Stimulated activated CD4-positive, alpha-beta T cell treated with anti-CD3 and anti-CD28 coated beads, Interleukin-12 subunit alpha, Interleukin-12 subunit beta, amount 100 ng/mL, for 4 hours (primary cell): Measurements from ENCODE around the gene TUBA3D.
"Not testable (repeated sequence)": the region's sequence is repeated elsewhere in the genome, so short reads cannot be mapped to it uniquely, and the experiment has no call there.

Experiments used
- DNase-seq: peaks from one replicate; pipeline ENCODE4 v3.0.0-alpha.2; 2020

TUBA3D gene

DNA sequence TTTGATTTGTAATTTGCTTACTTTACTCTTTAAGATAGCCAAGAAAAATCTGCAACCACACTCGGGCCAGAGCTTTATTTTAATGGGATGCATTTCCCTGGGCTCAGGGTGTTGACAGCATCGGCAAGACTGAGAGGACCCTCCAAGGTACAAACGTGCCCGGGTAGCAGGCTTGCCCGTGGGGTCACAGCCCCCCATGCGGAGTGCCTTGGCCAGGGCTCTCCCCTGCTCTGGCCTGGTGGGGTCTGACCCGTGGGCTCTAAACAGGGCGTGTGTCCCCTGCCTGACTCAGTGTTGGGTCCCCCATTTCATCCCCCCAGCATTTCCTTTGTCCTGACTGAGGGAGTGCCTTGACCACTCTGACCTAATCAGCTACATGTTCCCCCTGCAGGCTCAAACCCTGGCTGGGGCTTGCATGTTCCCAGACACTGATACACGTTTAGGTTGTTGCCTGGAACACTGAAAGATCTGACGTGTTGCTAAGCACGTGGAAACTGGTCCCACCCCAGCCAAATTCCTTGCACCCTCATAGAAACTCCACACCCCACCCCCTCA lies 9.1 kb downstream of the TUBA3D start:
- DNase-seq = not testable (repeated sequence)

DNA sequence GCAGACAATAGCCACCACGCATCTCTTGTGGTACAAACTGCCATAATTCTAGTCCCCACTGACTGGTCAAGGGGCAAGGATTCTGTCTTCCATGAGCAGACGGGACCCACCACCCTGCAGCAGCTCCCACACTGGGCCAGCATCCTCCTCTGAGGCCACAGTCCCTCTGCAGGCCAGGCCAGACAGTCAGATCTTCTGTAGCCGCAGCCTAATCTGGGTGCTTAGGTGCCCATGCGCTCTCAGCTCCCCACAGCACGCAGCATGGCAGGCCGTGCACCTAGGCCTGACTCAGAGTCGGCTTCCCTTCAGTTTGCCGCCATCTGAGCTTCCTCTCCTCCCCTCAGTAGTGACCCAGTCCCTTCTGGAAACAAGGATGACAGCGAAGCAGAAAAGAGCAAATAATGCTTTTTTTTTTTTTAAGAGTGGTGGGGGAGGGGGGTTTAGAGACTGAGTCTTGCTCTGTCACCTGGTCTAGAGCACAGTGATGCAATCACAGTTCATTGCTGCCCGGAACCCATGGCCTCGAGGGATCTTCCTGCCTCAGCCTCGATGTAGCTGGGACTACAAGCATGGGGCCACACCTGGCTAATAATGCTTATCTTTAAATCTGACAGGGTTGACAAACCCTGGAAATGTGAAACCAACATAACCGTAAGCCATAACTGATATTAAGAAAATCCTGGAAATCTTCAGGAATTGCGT lies 10.4 kb downstream of the TUBA3D start:
- not testable (repeated sequence) for DNase-seq

DNA sequence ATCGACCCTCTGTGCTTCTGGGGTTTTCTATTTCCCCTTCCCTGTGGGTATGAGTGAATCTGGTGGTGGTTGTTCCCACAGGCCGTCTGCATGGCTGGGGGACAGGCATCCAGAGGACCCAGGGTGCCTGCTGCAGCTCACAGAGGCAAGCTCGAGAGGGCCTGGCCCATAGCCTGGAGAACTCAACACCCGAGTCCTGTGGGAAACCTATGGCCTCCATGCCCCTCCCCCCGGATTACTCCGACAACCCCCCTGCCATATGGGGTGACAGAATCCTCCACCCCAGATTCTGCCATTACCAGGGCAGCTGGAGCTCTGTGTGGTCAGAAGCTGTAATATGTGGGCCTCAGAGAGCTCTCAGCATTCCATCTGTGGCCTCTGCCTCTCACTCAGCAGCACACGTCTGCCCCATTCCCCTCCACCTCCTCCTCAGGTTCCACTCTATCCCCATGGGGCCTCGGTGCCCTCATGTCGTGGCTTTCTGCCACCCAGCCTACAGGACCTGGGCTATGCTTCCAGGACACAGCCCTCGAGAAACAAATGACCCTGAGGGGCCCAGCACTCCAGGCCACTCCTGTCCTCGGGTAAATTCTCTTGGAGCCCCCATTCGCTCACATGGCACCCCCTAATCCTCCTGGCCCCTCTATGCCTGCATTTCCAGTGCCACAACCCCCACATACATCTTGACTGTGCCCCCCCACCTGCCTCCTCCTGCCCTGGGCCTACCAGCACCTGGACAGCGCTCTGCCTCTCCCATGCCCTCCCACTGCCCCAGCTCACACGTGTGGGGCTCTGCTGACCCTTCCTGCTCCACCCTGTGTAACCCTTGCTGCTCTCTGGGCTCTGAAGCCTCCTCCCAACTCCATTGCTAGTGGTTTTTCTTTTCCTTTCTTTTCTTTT lies 12.6 kb downstream of the TUBA3D start:
- no peak for DNase-seq

DNA sequence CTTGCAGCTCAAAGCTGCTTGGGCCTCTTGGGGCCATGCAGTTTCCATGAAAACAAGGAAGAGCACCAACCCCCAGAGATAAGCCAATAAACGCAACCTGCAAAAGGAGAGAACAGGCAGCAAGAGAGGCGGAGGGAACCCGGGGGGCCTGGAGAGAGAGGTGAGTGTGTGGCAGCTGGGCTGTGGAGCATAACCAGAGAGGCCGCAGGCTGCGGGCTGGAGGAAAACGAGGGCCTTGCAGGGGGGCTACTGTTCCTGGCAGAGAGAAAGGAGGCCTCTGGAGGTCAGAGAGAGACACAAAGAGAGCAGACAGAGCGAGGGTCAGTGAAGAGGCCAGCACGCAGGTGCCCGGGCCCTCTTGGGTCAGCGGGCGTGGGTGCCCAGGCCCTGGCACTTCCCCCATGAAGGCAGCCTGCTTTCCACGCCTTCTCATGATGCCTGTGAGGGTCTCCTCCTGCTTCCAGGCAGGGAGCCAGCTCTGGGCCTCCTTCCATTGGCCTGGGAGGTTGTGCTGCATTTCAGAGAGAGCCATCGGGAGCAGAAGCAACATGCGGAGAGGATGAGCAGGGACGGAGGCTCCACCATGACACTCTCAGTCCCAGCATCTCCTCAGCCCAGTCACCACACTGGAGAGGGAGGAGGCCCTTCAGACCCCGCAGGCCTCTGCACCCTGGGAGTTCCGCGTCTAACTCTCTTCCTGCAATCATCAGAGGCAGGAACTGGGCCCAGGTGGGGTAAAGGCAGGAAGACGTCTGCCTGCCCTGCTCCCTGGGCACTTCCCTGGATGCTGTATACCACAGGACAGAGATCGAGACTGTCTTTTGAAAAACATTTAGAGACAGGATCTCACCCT lies 14.9 kb downstream of the TUBA3D start:
- DNase-seq = peak; percentile 14

DNA sequence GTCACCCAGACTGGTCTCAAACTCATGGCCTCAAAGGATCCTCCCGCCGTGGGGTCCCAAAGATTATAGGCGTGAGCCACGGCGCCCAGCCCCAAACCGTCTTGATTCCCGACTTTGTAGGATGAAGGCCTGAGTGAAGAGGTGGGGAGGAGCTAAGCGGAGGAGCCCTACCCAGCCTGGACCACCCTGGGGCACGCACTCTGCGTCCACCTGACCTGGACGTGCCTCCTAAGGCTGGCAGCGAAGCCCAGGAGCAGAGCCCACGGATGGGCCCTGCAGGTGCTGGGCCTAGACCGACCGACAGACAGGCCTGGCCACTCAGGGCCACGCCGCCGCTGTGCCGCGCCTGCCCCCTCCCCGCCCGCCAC lies 15.5 kb downstream of the TUBA3D start:
- not testable (repeated sequence) for DNase-seq

DNA sequence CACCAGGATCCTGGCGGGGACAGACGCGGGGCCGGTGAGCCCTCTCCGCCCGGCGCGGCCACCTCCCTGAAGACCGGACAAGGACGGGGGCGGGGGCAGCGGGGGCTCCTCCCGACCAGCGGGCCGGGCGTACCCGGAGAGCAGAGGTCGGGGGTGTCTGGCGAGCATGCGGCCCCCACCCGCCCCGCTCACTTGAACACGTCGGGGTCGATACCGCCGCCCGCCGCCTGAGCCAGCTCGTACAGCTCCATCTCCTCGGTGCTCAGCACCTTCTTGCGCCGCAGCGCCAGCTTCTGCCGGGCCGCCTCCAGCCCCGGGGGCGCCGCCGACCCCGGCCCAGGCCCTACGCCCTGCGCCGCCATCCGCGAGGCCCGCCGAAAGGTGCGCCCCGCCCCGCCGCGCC lies 16.1 kb downstream of the TUBA3D start, which contains the start of gene MZT2A:
MZT2A (minus strand) TSS at position 383 of the 403 bp plus-strand sequence; CDS start at position 362, 21 bp downstream.
- not testable (repeated sequence) for DNase-seq

DNA sequence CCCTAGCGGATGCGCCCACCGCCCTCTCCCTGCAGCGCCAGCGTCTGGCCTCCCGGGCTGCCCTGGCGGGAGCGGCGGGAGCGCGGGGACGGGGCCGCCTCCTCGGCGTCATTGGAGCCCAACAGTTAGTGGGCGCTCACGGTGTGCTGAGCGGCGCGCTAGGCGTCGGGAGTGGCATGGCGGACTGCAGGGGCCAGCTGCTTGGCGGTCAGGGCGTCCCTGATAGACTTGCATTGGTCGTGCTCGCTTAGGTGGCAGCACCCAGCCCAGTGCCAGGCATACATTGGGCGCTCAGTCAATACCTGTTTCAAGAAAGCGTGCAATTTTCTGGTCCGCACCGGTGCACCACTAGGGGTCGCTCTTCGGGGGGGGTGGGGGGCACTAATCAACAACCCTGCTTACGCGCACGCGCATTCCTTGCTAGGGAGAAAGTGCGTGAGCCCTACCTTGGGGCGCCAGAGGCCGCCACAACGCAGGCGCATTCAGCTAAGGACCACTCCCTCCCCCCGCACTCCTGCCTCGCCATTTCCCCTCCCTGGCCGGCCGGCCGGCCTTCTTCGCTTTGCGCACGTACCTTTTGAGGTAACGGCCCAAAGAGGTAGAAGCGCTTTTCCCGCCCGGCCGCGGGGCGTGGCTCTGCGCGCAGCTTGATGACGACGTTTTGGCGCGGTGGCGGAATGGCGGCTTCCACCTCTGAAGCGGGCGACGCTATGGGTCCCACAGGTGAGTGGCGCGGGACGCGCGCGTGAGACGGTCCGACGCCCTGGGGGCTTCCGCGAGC lies 16.7 kb downstream of the TUBA3D start:
- peak; percentile 91 for DNase-seq

DNA sequence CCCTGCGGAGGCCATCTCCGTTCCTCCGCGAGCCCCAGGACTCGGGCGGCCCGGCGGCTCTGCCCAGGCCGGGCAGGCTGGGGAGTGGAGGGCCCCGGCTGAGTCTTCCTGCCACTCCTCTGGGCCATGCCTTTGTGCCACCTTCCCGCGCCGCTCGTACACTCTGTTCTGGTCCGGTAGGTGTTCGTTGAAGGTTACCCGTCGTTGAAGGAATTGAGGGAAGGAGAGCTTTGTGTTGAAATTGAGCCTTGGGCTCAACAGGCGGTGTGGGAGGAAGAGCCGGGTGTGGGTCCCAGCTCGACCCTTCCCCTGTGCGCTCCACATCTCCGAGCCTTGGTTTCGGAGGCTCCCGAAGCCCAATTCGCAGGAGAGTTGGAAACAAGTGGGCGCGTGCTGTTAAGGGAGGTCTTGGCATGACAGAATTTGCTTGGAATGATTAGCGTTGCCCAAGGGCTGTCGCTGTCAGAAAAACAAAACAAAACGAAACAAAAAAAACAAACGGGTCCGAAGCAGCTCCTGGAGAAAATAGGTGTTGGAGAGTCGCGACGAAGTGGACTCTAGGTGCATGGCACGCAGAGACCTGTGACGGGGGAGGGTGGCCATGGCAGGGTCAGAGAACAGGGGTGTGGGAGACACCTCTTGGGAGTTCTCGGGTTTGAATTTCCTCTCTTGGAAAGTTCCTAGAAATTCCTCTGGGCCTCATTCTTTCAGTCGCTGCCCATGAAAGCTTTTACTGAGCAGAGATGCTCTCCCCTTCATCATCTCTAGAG lies 17.5 kb downstream of the TUBA3D start:
- no peak for DNase-seq

DNA sequence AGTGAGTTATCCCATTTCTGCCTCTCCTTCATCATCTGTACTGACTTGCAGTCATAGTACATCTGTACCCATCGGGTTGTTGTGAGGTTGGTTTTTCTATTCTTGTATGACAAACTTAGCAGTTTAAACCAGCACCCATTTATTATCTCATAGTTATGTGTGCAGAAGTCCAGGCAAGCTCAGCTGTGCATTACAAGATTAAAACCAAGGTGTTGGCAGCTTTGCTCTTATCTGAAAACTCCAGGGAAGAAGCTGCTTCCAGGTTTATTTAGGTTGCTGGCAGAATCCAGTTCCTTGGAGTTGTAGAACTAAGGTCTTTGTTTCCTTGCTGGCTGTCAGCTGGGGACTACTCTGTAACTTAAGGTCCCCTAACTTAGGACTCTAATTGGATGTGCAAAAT lies 19.6 kb downstream of the TUBA3D start:
- not testable (repeated sequence) for DNase-seq

DNA sequence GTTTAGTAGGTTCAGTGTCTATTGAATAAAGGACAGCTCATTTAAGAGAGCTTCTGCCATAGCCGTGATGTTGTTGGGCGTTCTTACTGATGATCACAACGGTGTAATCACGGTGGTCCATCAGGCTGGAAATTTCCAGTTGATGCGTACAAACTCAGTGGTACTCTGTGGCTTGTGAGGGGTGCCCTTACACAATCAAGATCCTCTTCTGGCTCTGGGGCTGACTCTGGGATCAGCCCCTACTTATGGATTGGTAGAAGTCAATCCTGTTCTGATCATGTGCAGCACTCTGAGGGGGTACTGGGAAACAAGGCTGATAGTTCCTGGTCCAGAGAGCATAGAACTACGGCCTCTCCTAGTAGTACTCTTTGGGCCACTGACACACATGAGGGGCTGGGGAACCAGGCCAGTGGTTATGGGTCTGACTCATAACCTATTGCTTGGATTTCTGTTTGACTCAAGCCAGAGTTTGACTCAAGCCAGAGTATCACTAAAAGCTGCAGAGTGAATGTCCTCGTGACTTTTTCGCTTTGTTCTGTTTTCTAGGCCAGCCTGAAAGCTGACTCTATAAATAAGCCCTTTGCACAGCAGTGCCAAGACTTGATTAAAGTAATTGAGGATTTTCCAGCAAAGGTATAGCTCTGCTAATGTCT lies 22.5 kb downstream of the TUBA3D start:
- not testable (repeated sequence) for DNase-seq

DNA sequence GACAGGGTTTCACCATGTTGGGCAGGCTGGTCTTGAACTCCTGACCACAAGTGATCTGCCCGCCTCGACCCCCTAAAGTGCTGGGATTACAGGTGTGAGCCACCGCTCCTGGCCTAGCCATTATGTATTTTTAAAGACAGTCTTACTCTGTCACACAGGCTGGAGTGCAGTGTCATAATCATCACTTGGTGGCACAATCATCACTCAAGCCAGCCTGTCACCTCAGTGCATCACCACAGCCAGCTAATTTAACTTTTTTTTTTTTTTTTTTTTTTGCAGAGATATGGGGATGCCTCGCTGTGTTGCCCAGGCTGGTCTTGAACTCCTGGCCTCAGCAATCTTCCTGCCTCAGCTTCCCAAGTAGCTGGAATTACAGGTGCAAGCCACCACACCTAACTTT lies 27.7 kb downstream of the TUBA3D start:
- DNase-seq = not testable (repeated sequence)

DNA sequence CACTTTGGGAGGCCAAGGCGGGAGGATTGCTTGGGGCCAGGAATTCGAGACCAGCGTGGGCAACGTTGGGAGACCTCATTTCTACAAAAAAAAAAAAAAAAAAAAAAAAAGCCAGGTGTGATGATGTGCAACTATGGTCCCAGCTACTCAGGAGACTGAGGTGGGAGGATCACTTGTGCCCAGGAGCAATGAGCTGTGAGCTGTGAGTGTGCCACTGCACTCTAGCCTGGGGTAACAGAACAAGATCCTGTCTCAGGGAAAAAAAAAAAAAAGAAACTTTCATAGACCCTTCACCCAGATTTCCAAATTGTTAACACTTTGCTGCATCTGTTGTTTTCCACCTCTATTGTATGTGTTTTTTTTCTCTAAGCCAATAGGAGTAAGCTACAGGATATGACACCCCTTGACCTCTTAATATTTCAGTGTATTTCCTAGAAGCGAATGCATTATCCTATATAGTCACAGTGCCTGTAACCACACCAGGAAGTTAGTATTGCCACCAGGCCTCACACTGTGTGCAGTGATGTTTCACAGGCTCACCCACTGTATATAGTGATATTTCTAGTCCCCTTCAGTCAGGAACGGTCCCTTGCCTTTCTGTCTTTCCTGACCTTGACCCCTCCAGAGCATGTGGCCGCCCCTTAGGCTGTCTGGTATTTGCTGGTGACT lies 28.3 kb downstream of the TUBA3D start:
- not testable (repeated sequence) for DNase-seq

DNA sequence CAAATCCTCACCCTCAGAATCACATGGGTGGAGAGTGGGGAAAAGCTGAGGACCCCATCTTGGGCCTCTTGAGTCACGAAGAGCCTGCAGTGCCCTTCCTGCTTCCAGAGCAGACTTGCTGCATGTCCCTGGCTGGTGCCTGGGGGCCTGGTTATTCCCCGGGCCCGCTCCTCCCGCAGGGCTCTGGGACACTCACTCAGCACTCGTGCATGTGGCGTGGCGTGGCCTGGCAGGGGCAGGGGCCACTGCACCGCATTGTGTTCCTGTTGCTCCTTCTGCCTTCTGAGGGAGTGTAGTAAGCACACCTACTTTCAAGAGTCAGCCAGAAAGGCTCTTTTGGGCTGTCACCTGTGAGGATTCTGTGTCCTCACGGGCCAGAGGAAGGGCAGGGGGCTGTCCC lies 33.7 kb downstream of the TUBA3D start:
- no peak for DNase-seq

DNA sequence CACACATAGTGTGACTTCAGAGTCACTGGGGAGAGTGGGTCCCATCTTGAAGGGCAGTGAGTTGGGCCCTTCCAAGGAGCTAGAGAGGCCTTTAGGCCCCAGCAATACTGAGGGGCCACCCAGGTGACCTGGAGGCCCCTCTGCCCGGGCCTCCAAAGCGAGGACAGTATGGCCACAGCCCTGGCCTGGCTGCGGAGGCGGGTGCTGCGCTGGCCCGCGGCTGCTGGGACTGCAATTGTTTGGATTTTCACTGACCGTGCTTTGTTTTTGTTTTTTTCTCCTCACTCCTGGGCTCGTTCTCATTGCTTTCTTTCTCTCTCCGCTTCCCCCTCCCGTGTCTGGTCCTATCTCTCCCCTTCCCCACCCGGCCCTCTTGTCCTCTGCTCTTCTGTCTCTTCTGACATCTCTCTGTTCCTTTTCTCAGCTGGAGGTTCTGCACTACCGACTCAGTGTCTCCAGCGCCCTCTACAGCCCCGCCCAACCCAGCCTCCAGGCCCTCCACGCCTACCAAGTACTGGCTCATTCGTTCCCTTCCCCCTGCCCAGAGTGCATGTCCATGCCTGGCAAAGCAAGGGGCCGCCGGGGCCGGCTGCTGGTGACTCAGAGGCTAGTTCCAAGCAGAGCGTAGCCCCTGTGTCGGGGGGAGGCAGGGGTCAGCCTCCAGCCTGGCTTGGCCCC lies 35.5 kb downstream of the TUBA3D start:
- DNase-seq = not testable (repeated sequence)

DNA sequence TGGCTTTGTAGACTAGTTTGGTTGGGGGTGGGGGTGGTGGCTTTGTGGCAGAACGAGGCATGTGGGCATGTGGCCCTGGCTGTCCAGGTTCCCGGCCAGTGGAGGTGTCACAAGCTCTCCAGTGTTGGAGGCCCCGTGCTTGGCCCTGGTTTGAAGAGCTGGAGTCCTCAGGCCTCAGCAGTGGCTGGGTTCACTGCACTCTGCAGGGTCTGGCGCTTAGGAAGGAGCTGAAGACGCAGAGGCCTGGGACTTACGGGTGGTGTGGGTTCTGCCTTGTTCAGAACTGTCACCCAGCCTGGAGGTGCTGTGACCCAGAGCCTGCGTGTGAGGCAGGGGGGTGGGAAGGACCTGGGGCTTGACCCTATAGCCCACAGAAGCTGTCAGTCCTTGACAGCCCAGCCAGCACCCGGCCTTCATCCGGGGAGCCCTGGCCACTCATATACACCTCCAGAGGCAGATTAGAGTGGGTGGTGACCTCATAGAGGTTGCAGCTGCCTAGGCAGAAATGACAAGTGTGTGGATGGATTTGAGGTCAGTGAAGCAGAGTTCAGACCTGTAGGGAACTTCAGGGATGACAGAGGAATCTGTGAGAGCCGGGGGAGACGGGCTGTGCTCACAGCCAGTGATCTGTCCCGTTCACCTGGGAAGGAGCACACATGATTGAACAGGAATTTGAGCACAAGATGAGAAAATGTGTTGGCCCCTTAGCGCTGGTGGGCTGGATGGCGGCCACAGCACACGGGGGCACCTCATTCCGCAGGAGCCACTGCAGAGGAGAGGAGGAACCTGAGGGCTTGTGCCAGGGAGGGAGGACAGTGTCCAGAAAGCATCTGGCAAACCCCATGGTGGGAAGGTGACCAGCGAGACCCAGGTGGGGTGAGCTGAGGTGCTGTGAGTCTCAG lies 36.3 kb downstream of the TUBA3D start:
- not testable (repeated sequence) for DNase-seq

DNA sequence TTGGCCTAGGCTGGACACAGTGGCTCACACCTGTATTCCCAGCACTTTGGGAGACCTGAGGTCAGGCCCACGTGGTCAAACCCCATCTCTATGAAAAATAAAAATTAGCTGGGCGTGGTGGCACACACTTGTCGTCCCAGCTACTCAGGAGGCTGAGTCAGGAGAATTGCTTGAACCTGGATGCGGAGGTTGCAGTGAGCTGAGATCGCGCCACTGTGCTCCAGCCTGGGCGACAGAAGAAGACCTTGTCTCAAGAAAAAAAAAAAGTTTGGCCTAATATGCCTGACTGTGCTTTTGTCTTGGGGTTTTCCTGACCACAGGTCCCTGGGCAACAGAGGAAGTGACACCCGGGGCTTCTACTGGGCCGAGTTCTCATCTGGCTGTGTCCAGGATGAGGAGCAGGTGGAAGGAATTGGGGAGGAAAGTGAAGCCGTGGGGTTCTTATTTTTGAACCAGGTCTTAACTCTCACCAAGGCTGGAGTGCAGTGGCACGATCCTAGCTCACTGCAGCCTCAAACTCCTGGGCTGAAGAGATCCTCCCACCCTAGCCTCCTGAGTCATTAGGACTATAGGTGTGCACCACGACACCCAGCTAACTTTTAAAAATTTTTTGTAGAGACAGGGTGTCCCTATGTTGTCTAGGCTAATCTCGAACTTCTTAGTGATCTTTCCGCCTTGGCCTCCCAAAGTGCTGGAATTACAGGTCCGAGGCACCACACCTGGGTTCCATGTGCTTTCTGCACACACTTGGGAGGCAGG lies 38.7 kb downstream of the TUBA3D start:
- DNase-seq = not testable (repeated sequence)

DNA sequence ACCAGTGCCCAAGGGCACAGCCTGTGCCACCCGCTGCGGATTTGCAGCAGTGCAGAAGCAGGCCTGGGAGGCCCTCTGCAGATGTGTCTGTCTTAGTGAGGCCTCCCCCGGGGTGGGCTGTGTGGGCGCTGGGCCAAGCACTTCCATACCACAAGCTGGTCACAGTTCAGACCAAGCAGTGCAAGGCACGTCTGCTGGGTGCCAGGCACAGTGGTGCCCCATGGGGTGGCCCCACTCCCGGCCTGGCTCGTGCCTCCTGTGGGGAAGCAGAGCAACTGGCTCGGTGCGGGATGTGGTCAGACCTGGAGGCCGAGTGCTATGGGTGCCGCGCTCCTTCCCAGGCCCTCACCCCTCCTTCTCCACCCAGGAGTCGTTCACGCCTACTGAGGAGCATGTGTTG lies 39.3 kb downstream of the TUBA3D start:
- not testable (repeated sequence) for DNase-seq
